ENCODE data around the gene NHLRC1. TPM values are rescaled to one million over a fixed set of nuclear protein-coding genes. Genes with fewer than 3 reads are reported as not detected.

Gene NHLRC1
- total RNA-seq, 2 donors from 2014 or later: 0.85 to 1.2 TPM

DNA sequence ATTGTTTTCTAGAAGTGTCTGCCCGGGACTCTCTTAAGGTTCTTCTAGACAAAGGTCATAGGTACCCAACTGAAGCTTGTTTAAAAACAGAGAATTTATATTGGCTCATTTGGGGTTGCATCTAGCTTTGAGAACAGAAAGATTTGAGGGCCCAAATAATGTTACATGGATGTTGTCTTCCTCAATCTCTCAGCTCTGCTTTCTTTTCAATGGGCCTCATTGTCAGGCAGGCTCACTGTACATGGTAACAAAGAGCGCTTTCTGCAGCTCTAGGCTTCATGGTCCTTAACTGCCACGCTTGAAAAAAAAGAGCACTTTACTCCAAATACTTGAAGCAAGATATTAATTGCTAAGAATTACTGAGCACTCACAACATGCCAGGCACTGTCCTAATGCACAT, 22.2 kb downstream of the NHLRC1 start:
- H3K4me3 ChIP-seq: no peak overlapping the region
- H3K9me3 ChIP-seq: no peaks in the 10 kb centered on the region
- ATAC-seq (ENCODE audit: insufficient number of reproducible peaks, low FRiP score, low read depth): no peak
- no peaks in the 10 kb centered on the region for H3K36me3 ChIP-seq
- DNase-seq (ENCODE audit: low spot score): no peak
- no peaks in the 10 kb centered on the region for H3K27me3 ChIP-seq (replicated peaks; ENCODE audit: insufficient read depth)
- TF ChIP-seq, protein P1, sequence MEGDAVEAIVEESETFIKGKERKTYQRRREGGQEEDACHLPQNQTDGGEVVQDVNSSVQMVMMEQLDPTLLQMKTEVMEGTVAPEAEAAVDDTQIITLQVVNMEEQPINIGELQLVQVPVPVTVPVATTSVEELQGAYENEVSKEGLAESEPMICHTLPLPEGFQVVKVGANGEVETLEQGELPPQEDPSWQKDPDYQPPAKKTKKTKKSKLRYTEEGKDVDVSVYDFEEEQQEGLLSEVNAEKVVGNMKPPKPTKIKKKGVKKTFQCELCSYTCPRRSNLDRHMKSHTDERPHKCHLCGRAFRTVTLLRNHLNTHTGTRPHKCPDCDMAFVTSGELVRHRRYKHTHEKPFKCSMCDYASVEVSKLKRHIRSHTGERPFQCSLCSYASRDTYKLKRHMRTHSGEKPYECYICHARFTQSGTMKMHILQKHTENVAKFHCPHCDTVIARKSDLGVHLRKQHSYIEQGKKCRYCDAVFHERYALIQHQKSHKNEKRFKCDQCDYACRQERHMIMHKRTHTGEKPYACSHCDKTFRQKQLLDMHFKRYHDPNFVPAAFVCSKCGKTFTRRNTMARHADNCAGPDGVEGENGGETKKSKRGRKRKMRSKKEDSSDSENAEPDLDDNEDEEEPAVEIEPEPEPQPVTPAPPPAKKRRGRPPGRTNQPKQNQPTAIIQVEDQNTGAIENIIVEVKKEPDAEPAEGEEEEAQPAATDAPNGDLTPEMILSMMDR (IDR thresholded peaks at IDR 0.05): no peak
- H3K27ac ChIP-seq: no peak overlapping the region
- peaks cover 0 to 13% of the 10 kb centered on the region in 2 donors for H3K4me1 ChIP-seq (ENCODE audit: control insufficient read depth in 1 of 2, low read depth in 2 of 2)

DNA sequence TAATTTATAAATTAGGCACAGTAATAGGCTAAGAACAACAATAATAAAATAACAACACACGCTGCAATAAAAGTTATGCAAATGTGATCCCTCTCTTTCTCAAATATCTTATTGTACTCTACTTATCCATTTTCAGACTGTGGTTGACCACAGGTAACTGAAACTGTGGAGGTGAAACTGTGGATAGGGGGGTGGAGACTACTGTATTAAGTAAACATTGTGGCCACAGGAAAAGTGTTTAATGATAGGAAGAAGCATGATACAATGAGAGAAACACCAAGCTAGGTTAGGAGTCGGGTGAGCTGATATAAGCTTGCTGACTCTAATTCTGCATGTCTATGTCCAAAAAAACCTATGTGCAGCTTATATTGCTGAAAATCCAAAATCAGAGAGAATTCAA, 23.0 kb downstream of the NHLRC1 start:
- H3K4me3 ChIP-seq: no peak overlapping the region
- ATAC-seq (ENCODE audit: insufficient number of reproducible peaks, low FRiP score, low read depth): no peak
- no peaks in the 10 kb centered on the region for H3K9me3 ChIP-seq
- TF ChIP-seq, protein P1 (IDR thresholded peaks at IDR 0.05): no peak
- H3K27ac ChIP-seq: no peak overlapping the region
- no peaks in the 10 kb centered on the region for H3K27me3 ChIP-seq (replicated peaks; ENCODE audit: insufficient read depth)
- no peak for DNase-seq (ENCODE audit: low spot score)
- no peaks in the 10 kb centered on the region for H3K36me3 ChIP-seq
- peaks cover 0 to 13% of the 10 kb centered on the region in 2 donors for H3K4me1 ChIP-seq (ENCODE audit: control insufficient read depth in 1 of 2, low read depth in 2 of 2)

- no peaks in the 10 kb centered on the region for H3K9me3 ChIP-seq
- DNase-seq (ENCODE audit: low spot score): no peak
- H3K36me3 ChIP-seq: no peaks in the 10 kb centered on the region
- no peaks in the 10 kb centered on the region for H3K4me1 ChIP-seq (ENCODE audit: control insufficient read depth in 1 of 2, low read depth in 2 of 2)
- TF ChIP-seq, protein P1 (IDR thresholded peaks at IDR 0.05): no peak
- H3K4me3 ChIP-seq: no peak overlapping the region
- no peaks in the 10 kb centered on the region for H3K27me3 ChIP-seq (replicated peaks; ENCODE audit: insufficient read depth)
- ATAC-seq (ENCODE audit: insufficient number of reproducible peaks, low FRiP score, low read depth): no peak
- H3K27ac ChIP-seq: no peak overlapping the region
These were observed 26.1 kb downstream of the NHLRC1 start for GRCh38 chr6:18096423-18096822.

DNA sequence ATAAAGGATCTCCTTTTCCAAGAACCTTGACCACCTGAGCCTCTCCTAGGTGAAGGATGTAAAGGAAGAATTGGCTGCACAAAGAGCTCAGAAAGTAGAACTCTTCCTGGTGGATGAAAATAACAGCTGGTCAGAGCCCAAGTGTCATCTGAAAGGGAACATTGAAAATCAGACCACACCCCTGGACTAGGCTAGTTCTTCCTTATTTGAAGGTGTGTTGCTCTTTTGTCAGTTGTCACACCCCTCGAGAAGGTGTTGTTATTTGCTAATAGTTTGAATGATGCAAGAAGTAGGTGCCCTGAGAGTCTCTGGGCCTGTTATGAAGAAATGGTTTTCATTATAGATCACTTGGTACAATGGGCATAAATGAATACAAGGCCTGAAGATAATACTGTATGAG, 31.1 kb downstream of the NHLRC1 start:
- H3K27me3 ChIP-seq (replicated peaks; ENCODE audit: insufficient read depth): no peaks in the 10 kb centered on the region
- no peak overlapping the region for H3K27ac ChIP-seq
- no peaks in the 10 kb centered on the region for H3K4me1 ChIP-seq (ENCODE audit: control insufficient read depth in 1 of 2, low read depth in 2 of 2)
- ATAC-seq (ENCODE audit: insufficient number of reproducible peaks, low FRiP score, low read depth): no peak
- DNase-seq (ENCODE audit: low spot score): no peak
- H3K4me3 ChIP-seq: no peak overlapping the region
- TF ChIP-seq, protein P1 (IDR thresholded peaks at IDR 0.05): no peak
- H3K9me3 ChIP-seq: no peaks in the 10 kb centered on the region
- no peaks in the 10 kb centered on the region for H3K36me3 ChIP-seq

- TF ChIP-seq, protein P1 (IDR thresholded peaks at IDR 0.05): no peak
- ATAC-seq (ENCODE audit: insufficient number of reproducible peaks, low FRiP score, low read depth) (no peak), DNase-seq (ENCODE audit: low spot score) (no peak)
- Histone ChIP-seq H3K27me3 (replicated peaks; ENCODE audit: insufficient read depth) (no peaks in the 10 kb centered on the region), H3K9me3 (no peaks in the 10 kb centered on the region), H3K4me3 (no peak overlapping the region), H3K27ac (no peak overlapping the region), H3K36me3 (no peaks in the 10 kb centered on the region), H3K4me1 (ENCODE audit: control insufficient read depth in 1 of 2, low read depth in 2 of 2) (no peaks in the 10 kb centered on the region)
These were observed 32.1 kb downstream of the NHLRC1 start for GRCh38 chr6:18090349-18090786.
